SK-N-SH (cell line): ENCODE measurements around the gene RAB8A.

ENCODE experiments used
- CTCF ChIP-seq: fragments of 200-600 bp; sonication (generic); IDR thresholded peaks from 2 replicates; pipeline ENCODE4 v1.6.1; 2017; ENCODE audit warnings: antibody characterized with exemption, mild to moderate bottlenecking, moderate library complexity
- GABPA ChIP-seq: IDR thresholded peaks from 2 replicates; pipeline ENCODE4 v1.4.0; 2012; ENCODE audit warnings: low read depth, mild to moderate bottlenecking
- USF2 ChIP-seq: fragments of 150-350 bp; IDR thresholded peaks from 2 replicates; pipeline ENCODE4 v1.6.1; 2017; ENCODE audit warnings: antibody characterized with exemption, low read length, low read depth, borderline replicate concordance

GRCh38 chr19:16106121-16106520 lies 5.6 kb upstream of the RAB8A start:
- TF ChIP-seq GABPA (no peak), CTCF (no peak), USF2 (no peak)
